ENCODE results near the gene TMEM175.

DNA sequence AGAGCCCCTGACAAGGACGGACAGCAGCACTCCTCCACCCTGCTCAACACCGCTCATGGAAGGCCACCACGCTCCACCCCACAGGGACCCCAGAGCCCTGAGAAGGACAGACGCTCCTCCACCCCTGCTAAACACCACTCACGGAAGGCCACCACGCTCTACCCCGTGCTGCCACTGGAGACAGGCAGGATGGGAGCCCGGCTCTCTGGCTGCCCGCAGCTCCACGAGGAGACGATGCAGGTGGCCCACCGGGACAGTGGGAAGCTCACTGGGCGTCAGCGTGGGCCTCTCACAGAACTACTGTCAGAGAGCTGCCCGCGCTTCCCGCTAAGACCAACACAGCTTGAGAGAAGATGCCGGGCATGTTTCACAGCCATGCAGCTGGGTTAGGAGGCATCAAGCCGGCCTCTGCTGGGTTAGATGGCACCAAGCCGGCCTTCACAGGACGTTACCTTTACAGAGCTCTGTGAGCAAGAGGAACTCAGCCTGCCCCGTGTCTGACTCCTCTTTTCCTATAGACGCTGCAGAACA lies 21.0 kb upstream of the TMEM175 start:
- TF ChIP-seq SP1 (CRISPR knock-in tag; IDR thresholded peaks at IDR 0.05) (no peak), CHD1 (IDR thresholded peaks at IDR 0.05; ENCODE audit: low read length) (no peak), BRD9 (IDR thresholded peaks at IDR 0.05; ENCODE audit: low read depth, partially characterized antibody) (no peak), BDP1 (IDR thresholded peaks at IDR 0.05; ENCODE audit: insufficient read depth, insufficient read length) (no peak), ZFPM2 (CRISPR knock-in tag; IDR thresholded peaks at IDR 0.05) (no peak), MED1 (CRISPR knock-in tag; IDR thresholded peaks at IDR 0.05; ENCODE audit: borderline replicate concordance) (no peak)

All from K562 (cell line).